GM15510 (cell line): ENCODE measurements around the gene RBM22.

ENCODE experiments used
- POLR2A ChIP-seq: IDR thresholded peaks from 3 replicates; pipeline ENCODE4 v1.6.1; 2011; ENCODE audit warnings: borderline replicate concordance; ENCODE audit not compliant: insufficient read length; ENCODE audit errors: extremely low read depth

The RBM22 gene

GRCh38 chr5:150700594-150701377 lies at the start of gene RBM22:
TSS of gene RBM22 (minus strand) at chr5:150701062. CDS start at chr5:150700985, 77 bp downstream.
- peak; percentile 72 for TF ChIP-seq POLR2A

GRCh38 chr5:150750469-150750868 lies 49.6 kb upstream of the RBM22 start:
- TF ChIP-seq POLR2A, result no peak

- TF ChIP-seq POLR2A, result no peak
Measured at GRCh38 chr5:150740992-150741391, 40.1 kb upstream of the RBM22 start.

GRCh38 chr5:150738862-150739261 lies 38.0 kb upstream of the RBM22 start:
- TF ChIP-seq POLR2A, result no peak

- TF ChIP-seq POLR2A, result no peak
Measured at GRCh38 chr5:150734579-150735384, 33.9 kb upstream of the RBM22 start.

- no peak for TF ChIP-seq POLR2A
Measured at GRCh38 chr5:150731669-150732242, 30.9 kb upstream of the RBM22 start.

- TF ChIP-seq POLR2A, result no peak
Measured at GRCh38 chr5:150729859-150730258, 29.0 kb upstream of the RBM22 start.

GRCh38 chr5:150723845-150724244 lies 23.0 kb upstream of the RBM22 start:
- TF ChIP-seq POLR2A, result no peak

GRCh38 chr5:150710165-150710564 lies 9.3 kb upstream of the RBM22 start:
- no peak for TF ChIP-seq POLR2A

GRCh38 chr5:150706776-150707390 lies 6.0 kb upstream of the RBM22 start:
- no peak for TF ChIP-seq POLR2A

GRCh38 chr5:150703762-150704161 lies 2.9 kb upstream of the RBM22 start:
- no peak for TF ChIP-seq POLR2A

GRCh38 chr5:150700246-150700593 lies 642 bp downstream of the RBM22 start:
- no peak for TF ChIP-seq POLR2A

GRCh38 chr5:150694612-150695011 lies 6.2 kb downstream of the RBM22 start:
- no peak for TF ChIP-seq POLR2A

- no peak for TF ChIP-seq POLR2A
Measured at GRCh38 chr5:150692276-150692675, 8.6 kb downstream of the RBM22 start.

- no peak for TF ChIP-seq POLR2A
Measured at GRCh38 chr5:150690760-150691159, 10.1 kb downstream of the RBM22 start.
